Esophagus muscularis mucosa (tissue), 4 donors: ENCODE results near the gene PAM16. TPM values are rescaled to one million over a fixed set of nuclear protein-coding genes. Genes with fewer than 3 reads are reported as not detected.

ENCODE experiments used
- DNase-seq: peaks from one replicate; pipeline ENCODE4 v3.0.0-alpha.2; 2017; ENCODE audit errors: extremely low spot score
- H3K27ac ChIP-seq, 4 donors: fragments of 200-600 bp; sonication (generic); replicated peaks in 1 of 4; 1 replicate in 3 of 4; 2 replicates in 1 of 4; pipeline ENCODE4 v1.5.1; 2016 to 2019; ENCODE audit warnings: mild to moderate bottlenecking in 1 of 4
- H3K27me3 ChIP-seq, 4 donors: fragments of 200-600 bp; sonication (generic); one replicate each; pipeline versions ENCODE4 v1.5.1 to v1.6.0; 2016 to 2019
- H3K36me3 ChIP-seq, 4 donors: fragments of 200-600 bp; sonication (generic); one replicate each; pipeline ENCODE4 v1.5.1; 2016 to 2019
- H3K4me1 ChIP-seq, 4 donors: fragments of 200-600 bp; sonication (generic); one replicate each; pipeline ENCODE4 v1.5.1; 2016 to 2019
- H3K4me3 ChIP-seq, 4 donors: fragments of 200-600 bp; sonication (generic); 1 replicate in 2 of 4; 2 replicates in 2 of 4; pipeline ENCODE4 v1.5.1; 2016 to 2019; ENCODE audit warnings: mild to moderate bottlenecking in 4 of 4, moderate library complexity in 1 of 4
- H3K9me3 ChIP-seq, 4 donors: fragments of 200-600 bp; sonication (generic); 1 replicate in 3 of 4; 2 replicates in 1 of 4; pipeline ENCODE4 v1.5.1; 2016 to 2019
- CTCF ChIP-seq, 3 experiments: fragments of 200-600 bp in 2 of 3; fragments of 450-650 bp in 1 of 3; sonication (generic) in 2 of 3; IDR thresholded peaks; one replicate each; pipeline ENCODE4 v1.5.1; 2017 to 2019; ENCODE audit warnings: antibody characterized with exemption in 3 of 3, mild to moderate bottlenecking in 2 of 3, moderate library complexity in 1 of 3
- EP300 ChIP-seq: sonication (generic); formaldehyde crosslinking; IDR thresholded peaks from one replicate; pipeline ENCODE4 v1.6.1; 2017; ENCODE audit warnings: antibody characterized with exemption
- POLR2A ChIP-seq: fragments of 450-650 bp; IDR thresholded peaks from one replicate; pipeline ENCODE4 v1.6.1; 2017; ENCODE audit warnings: antibody characterized with exemption, moderate library complexity, mild to moderate bottlenecking, low read depth
- POLR2AphosphoS5 ChIP-seq, 2 donors: sonication (generic); formaldehyde crosslinking; IDR thresholded peaks; one replicate each; pipeline ENCODE4 v1.6.1; 2017; ENCODE audit warnings: antibody characterized with exemption in 2 of 2
- WGBS: methylation state at CpG from one replicate; pipeline ENCODE4 v1.1.5; 2018; 5-methylcytosine and 5-hydroxymethylcytosine counted together
- intact Hi-C: fragments of 100-400 bp; cut with DNase I; formaldehyde crosslinking; loops from one replicate; pipeline ENCODE4 v1.15.1; 2023
- total RNA-seq, 4 donors: library from RNA; depleted of rRNA; stranded (reverse); fragments of >200 nt; gene quantifications; one replicate each; pipeline versions ENCODE4 v1.1.0 to v1.2.1, GENCODE V29; 2016

PAM16 gene
- total RNA-seq, 4 donors from 2014 or later, result 24.5 to 44.1 (median 40.2) TPM

- Histone ChIP-seq H3K27ac (no peak overlapping the region), H3K27me3 (no peaks in the 10 kb centered on the region), H3K4me1 (peaks cover 25 to 68% (median 46%) of the 10 kb centered on the region in 4 donors), H3K36me3 (peaks cover 0 to 8% (median 5%) of the 10 kb centered on the region in 4 donors), H3K9me3 (no peaks in the 10 kb centered on the region), H3K4me3 (no peak overlapping the region)
- WGBS, result 97% methylated on average over 5 of the region's 5 CpGs
- intact Hi-C loops, result no loop called here
- no peak for DNase-seq
- TF ChIP-seq POLR2A (no peak), POLR2AphosphoS5 (IDR thresholded peaks at IDR 0.05) (no peak), EP300 (no peak), CTCF (IDR thresholded peaks at IDR 0.05) (no peak)
These were observed 1.8 kb downstream of the PAM16 start for GRCh38 chr16:4349332-4349731.

- Histone ChIP-seq H3K27me3 (no peaks in the 10 kb centered on the region), H3K4me1 (peaks cover 28 to 77% (median 47%) of the 10 kb centered on the region in 4 donors), H3K9me3 (no peaks in the 10 kb centered on the region), H3K4me3 (no peak overlapping the region), H3K27ac (peak overlapping the region in 2 of 4 donors; percentile 2 to 34), H3K36me3 (peaks cover 0 to 8% (median 5%) of the 10 kb centered on the region in 4 donors)
- TF ChIP-seq POLR2AphosphoS5 (IDR thresholded peaks at IDR 0.05) (no peak), CTCF (IDR thresholded peaks at IDR 0.05) (no peak), POLR2A (no peak), EP300 (no peak)
- DNase-seq, result no peak
- 87% methylated on average over 14 of the region's 17 CpGs for WGBS
- intact Hi-C loops, result no loop called here
These were observed 3.2 kb downstream of the PAM16 start for GRCh38 chr16:4347765-4348509.

GRCh38 chr16:4347010-4347409 lies 4.1 kb downstream of the PAM16 start:
- Histone ChIP-seq H3K27me3 (no peaks in the 10 kb centered on the region), H3K36me3 (peaks cover 0 to 13% (median 8%) of the 10 kb centered on the region in 4 donors), H3K4me1 (peaks cover 35 to 77% (median 50%) of the 10 kb centered on the region in 4 donors), H3K27ac (peak overlapping the region in 2 of 4 donors; percentile 2 to 27), H3K4me3 (no peak overlapping the region), H3K9me3 (no peaks in the 10 kb centered on the region)
- WGBS, result 71% methylated on average over 8 of the region's 8 CpGs
- intact Hi-C loops, result no loop called here
- TF ChIP-seq EP300 (no peak), POLR2AphosphoS5 (IDR thresholded peaks at IDR 0.05) (no peak), POLR2A (no peak)
- no peak for DNase-seq

GRCh38 chr16:4345836-4346781 lies 5.0 kb downstream of the PAM16 start:
- no peak for DNase-seq
- Histone ChIP-seq H3K36me3 (peaks cover 0 to 16% (median 11%) of the 10 kb centered on the region in 4 donors), H3K4me3 (no peak overlapping the region), H3K4me1 (peaks cover 27 to 78% (median 47%) of the 10 kb centered on the region in 4 donors), H3K27me3 (no peaks in the 10 kb centered on the region), H3K9me3 (no peaks in the 10 kb centered on the region), H3K27ac (peak overlapping the region in 2 of 4 donors; percentile 53 to 55)
- intact Hi-C loops, result no loop called here
- 71% methylated on average over 10 of the region's 14 CpGs for WGBS
- no peak for TF ChIP-seq POLR2A
- no peak for TF ChIP-seq POLR2AphosphoS5 (IDR thresholded peaks at IDR 0.05)
- no peak for TF ChIP-seq CTCF (IDR thresholded peaks at IDR 0.05)
- no peak for TF ChIP-seq EP300
